Daoy (cell line): Measurements from ENCODE around the gene PTGS2. TPM values are rescaled to one million over a fixed set of nuclear protein-coding genes. Genes with fewer than 3 reads are reported as not detected.

Experiments used
- total RNA-seq: library from RNA; depleted of rRNA; stranded (reverse); fragments of >200 nt; shearing (Covaris generic); gene quantifications from 2 replicates; pipeline ENCODE4 v1.2.3, GENCODE V29; 2014; rRNA removed

PTGS2 gene
- total RNA-seq, 1 experiment from 2014 or later, result 12.5 TPM

Other genes starting within 250 kb of the PTGS2 start
- gene PDC, start 219.3 kb downstream of the PTGS2 start, total RNA-seq, result not detected in 2 replicates
- 20.7 and 23.9 TPM in 2 replicates for gene PLA2G4A, start 148.5 kb upstream of the PTGS2 start, total RNA-seq